ENCODE results near the gene SLC7A5.
"Not testable (repeated sequence)": the region's sequence is repeated elsewhere in the genome, so short reads cannot be mapped to it uniquely, and the experiment has no call there.

SLC7A5 gene

GRCh38 chr16:87819282-87819681, 50.0 kb downstream of the SLC7A5 start:
- no peak for DNase-seq

DNA sequence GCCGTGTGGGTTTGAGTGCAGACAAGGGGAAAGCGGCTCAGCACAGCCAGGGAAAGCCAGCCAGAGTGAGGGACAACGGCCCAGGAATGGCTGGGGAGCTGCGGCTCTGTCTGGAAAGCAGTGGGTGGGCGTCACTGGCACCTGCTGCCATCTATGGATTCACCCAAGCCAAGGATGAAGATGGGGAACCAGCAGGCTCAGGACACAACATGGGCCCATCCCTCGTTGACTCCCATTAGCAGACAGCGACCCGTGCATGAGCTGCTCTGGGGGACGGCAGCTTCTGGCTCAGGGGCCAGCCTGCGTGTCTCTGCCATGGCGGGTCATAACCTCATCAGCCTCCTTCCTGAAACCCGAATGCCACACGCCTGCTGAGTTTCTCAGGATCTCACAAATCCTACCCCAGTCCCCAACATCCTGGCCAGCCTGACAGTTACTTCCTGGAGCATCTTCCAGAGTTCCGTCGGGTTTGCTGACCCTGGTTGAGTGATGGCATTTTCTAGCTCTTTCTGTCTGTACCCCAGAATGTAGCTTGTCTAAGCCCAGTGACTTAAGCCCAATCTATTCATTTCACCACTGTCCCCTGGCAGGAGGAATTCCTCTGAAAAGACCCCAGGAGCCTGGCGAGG, 50.7 kb downstream of the SLC7A5 start:
- no peak for DNase-seq

GRCh38 chr16:87817910-87818309, 51.4 kb downstream of the SLC7A5 start:
- no peak for DNase-seq

- DNase-seq: not testable (repeated sequence)
Observed at GRCh38 chr16:87817370-87817769, 51.9 kb downstream of the SLC7A5 start.

- DNase-seq: no peak
Observed at GRCh38 chr16:87816507-87817100, 52.7 kb downstream of the SLC7A5 start.

GRCh38 chr16:87815567-87815966, 53.7 kb downstream of the SLC7A5 start:
- DNase-seq: no peak

DNA sequence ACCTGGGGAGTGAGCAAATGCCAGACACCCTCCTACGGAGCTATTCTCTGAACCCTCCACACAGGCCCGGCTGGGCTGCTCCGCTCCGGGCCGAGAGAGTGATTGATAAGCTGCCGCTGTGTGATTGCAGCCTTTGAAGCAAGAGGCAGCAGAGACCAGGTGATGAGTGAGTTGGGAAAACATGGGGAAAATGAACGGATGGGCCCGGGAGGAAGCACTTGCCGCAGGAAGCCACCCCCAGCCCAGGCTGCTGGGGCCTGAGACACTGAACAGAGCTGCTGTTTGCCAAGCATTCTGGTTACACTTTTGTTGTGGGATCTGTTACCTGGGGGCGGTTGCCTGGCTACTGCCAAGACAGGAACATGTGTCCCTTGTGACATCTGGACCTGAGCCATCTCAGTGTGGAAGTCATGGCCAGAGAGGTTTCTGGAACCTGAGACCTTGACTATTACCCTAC, 57.1 kb downstream of the SLC7A5 start:
- DNase-seq: no peak

DNA sequence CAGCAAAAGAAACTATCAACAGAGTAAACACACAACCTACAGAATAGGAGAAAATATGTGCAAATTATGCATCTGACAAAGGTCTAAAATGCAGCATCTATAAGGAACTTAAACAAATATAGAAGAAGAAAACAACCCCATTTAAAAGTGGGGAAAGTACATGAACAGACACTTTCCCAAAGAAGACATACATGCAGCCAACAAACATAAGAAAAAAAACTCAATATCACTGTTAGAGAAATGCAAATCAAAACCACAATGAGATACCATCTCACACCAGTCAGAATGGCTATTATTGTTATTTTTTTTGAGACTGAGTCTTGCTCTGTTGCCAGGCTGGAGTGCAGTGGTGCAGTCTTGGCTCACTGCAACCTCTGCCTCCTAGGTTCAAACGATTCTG, 57.9 kb downstream of the SLC7A5 start:
- DNase-seq: not testable (repeated sequence)

GRCh38 chr16:87809150-87809902, 60.0 kb downstream of the SLC7A5 start:
- DNase-seq: no peak

DNA sequence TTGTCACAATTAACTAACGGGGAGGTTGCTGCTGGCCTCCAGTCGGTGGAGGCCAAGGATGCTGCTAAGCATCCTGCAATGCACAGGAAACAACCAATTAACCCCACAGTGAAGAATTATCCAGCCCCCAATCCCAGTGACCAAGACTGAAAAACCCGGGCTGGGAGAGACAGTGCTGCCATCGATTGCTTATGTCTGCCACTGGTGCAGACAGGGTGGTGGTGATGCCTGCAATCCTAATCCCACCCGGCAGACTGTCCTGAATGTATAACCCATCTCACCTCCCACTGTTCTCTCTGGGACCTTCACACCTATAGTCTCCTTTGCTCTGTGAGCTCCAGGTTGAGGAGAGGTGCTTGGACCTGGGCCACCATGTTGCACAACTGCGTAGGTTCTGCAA, 61.2 kb downstream of the SLC7A5 start:
- no peak for DNase-seq

DNA sequence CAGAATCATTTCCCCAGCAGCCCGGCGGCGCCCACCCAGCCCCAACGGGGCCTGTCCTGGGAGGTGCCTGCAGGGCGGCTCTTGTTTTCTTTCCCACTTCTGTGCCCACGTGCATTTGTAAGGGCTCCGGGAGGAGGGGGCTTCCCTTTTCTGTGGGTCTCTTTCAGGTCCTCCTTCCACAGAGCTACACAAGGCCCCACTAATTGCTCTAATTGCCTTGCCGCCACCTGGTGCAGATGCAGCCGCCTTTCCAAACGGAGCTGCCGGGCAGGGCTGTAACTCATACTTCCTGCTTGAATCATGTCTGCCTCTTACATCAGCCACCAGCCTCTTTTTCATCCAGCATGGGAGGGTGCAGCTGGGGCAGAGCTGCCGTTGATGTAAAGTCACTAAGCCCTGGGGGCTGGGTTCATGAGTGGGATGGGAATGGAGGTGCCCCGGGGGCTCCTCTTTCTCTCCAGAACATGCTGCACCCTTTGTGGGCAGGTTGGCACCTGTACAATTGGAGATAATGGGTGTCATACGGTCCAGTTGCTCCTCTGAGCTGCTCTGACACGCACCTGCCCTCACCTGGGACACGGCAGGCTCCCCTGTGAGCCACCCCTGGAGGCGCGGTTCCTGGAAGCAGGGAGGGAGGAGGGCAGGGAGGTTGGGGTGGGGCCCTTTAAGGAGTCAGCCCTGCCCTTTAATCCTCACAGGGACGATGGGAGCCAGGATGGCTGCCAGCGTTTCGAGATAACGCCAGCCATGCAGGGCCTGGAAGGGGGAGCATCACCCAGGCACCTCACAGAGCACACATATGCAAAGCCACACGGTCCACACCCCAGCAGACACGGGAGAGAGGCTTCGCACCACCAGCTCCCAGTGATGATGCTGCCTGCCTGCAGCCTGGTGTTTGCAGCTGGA, 62.4 kb downstream of the SLC7A5 start:
- peak; percentile 42 to 77 for DNase-seq

- DNase-seq: no peak
Observed at GRCh38 chr16:87806261-87806640, 63.1 kb downstream of the SLC7A5 start.

DNA sequence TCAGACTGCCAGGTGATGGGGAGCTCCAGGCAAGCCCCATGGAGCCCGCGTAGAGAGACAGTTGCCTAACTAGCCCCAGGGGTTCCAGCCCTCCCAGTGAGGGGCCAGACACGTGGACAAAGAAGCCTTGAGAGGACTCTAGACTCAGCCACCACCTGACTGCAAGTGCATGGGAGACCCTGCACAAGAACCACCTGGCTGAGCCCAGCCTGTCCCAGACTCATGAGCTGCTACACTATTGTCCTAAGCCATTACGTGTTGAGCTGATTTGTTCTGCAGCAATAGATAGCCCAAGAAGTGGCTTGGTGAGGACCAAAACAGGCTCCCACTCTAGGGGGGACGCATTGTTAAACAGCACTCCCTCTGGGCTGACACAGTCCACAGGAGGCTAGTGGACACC, 65.9 kb downstream of the SLC7A5 start:
- DNase-seq: no peak

GRCh38 chr16:87802670-87803069, 66.6 kb downstream of the SLC7A5 start:
- DNase-seq: no peak

- no peak for DNase-seq
Observed at GRCh38 chr16:87801679-87802259, 67.5 kb downstream of the SLC7A5 start.

- no peak for DNase-seq
Observed at GRCh38 chr16:87800497-87800896, 68.8 kb downstream of the SLC7A5 start.

DNA sequence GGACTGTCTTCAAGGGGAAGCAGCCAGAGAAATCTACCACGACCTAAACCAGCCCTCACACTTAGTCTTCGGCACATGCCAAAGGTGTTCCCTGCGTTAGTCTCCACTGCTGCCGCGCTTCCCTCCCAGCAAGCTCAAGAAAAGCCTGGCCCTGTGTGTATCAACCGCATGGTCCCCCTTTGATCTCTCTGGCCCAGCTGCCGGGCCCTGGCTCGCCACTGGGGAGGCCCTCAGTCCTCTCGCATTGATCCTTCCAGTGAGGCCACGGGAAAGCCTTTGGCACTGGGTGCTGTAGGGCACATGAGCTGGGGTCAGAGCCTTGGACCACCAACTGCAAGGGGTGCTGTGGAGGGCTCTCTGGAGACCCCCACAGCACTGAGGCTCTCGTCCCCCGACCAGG, 74.0 kb downstream of the SLC7A5 start:
- no peak for DNase-seq

GRCh38 chr16:87794485-87795078, 74.7 kb downstream of the SLC7A5 start:
- no peak for DNase-seq

- no peak for DNase-seq
Observed at GRCh38 chr16:87792205-87792565, 77.1 kb downstream of the SLC7A5 start.

DNA sequence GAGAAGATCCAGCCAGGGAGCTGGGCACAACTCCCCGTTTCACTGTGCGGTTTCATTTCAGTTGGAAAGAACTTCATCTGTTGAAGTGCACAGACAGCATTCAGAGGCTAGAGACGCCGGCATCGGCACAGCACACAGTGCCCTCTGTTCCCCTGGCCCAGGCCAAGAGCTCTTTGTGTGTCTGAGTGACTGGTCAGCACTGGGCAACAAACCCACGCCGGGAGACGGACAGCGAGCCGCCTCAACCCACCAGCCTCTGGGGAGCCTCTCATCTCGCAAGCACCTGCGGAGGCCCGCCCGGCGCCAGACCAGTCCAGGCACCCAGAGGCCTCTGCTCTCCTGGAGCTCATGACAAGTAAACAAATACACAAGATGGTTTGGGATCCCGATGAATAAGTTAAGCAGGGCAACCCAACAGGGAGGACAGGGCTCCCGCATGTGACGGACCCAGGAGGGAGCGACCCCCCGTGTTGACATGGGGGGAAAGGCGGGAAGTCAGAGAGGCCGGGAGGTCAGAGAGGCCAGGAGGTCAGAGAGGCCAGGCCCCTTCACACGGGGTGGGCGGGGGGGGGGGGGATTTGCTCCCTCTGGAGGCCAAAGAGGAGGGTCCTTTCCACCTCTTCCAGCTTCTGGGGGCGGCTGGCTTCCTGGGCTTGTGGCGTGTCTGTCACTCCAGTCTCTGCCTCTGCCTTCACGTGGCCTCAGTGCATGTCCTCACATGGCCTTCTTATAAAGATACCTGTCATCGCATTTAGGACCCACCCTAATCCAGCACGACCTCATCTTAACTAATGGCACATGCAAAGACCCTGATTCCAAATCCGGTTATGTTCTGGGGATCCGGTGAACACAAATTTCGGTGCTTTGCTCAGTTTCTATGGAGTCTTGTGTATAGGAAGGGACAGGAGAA, 77.8 kb downstream of the SLC7A5 start:
- DNase-seq: no peak
